GM12801 (cell line): Measurements from ENCODE around the gene TASP1.

ENCODE experiments used
- TF ChIP-seq, protein P1 (sequence below): IDR thresholded peaks from one replicate; pipeline ENCODE4 v1.5.1; 2011; ENCODE audit warnings: control low read depth; ENCODE audit not compliant: insufficient read length; ENCODE audit errors: extremely low read depth

Gene TASP1

DNA sequence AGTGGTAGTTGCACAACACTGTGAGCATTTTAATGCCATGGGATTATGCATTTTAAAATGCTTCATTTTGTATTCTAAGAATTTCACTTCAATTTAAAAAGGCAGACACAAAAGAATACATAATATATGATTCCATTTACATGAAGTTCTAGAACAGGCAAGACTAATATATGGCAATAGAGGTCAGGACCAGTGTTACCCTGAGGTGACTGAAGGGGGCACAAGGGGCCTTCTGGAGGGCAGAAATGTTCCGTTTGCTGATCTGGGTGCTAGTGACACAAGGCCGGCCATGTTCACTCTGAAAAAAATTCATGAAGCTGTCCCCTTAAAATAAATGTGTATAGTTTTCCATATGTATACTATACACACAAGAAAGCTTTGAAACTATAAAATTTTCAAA, 28.5 kb downstream of the TASP1 start:
- TF ChIP-seq, protein P1, sequence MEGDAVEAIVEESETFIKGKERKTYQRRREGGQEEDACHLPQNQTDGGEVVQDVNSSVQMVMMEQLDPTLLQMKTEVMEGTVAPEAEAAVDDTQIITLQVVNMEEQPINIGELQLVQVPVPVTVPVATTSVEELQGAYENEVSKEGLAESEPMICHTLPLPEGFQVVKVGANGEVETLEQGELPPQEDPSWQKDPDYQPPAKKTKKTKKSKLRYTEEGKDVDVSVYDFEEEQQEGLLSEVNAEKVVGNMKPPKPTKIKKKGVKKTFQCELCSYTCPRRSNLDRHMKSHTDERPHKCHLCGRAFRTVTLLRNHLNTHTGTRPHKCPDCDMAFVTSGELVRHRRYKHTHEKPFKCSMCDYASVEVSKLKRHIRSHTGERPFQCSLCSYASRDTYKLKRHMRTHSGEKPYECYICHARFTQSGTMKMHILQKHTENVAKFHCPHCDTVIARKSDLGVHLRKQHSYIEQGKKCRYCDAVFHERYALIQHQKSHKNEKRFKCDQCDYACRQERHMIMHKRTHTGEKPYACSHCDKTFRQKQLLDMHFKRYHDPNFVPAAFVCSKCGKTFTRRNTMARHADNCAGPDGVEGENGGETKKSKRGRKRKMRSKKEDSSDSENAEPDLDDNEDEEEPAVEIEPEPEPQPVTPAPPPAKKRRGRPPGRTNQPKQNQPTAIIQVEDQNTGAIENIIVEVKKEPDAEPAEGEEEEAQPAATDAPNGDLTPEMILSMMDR = no peak

DNA sequence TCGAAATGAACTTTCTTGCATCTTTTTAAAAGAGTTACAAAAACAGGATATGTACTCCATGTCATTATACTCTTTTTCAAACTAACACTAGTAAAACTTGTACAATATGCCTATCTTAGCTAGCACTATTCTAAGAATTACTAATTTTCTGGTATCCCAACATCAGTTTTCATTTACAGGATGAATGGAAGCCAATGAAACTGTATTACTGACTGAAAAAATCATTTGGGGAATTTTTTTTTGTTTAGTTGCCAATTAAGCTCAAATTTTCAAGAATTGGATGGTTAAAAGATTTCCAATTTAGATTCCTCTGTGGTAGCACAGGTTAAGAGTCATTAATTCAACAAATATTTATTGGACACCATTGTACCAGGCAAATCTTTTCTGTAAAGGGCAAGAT, 30.7 kb downstream of the TASP1 start:
- TF ChIP-seq, protein P1 = no peak

DNA sequence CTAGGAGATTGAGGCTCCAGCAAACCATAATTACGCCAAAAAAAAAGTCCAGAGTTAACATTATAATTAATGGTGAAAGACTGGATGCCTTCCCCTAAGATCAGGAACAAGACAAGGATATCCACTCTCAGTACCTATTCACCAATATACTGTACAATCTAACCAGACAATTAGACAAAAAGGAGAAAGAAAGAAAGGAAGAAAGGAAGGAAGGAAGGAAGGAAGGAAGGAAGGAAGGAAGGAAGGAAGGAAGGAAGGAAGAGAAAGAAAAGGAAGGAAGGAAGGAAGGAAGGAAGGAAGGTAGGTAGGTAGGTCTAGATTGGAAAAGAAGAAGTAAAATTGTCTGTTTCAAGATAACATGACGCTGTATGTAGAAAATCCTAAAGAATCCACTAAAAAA, 50.7 kb downstream of the TASP1 start:
- TF ChIP-seq, protein P1 = no peak

DNA sequence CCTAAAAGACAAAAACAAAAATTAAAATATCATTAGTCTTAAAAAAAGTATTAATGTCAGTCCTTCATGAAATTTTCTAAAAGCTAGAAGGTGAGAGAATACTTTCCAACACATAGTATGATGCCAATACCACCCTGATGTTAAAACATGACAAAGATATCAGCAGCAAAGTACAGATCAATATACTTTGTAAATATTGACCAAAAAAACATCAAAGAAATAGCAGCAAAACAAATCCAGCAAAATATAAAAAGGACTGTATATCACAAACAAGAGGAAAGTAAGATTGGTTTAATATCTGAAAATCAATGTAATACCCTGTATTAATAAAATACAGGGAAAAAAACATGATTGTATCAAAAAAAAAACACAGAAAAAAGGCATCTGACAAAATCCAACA, 51.4 kb downstream of the TASP1 start:
- TF ChIP-seq, protein P1 = no peak

DNA sequence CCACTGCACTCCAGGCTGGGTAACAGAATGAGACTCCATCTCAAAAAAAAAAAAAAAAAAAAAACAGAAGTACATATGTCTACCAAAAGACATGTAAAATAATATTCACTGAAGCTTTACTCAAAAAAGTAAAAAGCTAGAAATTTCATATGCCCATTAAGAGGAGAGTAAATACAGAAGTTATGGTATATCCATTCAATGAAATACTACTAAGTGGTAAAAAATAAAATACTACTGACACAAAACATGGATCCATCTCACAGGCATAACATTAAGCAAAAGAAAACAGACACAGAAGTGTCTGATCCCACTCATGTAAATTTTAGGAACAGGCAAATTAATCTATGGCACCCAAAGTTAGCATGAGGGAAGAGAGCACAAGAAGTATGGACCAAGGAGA, 52.6 kb downstream of the TASP1 start:
- TF ChIP-seq, protein P1 = no peak

DNA sequence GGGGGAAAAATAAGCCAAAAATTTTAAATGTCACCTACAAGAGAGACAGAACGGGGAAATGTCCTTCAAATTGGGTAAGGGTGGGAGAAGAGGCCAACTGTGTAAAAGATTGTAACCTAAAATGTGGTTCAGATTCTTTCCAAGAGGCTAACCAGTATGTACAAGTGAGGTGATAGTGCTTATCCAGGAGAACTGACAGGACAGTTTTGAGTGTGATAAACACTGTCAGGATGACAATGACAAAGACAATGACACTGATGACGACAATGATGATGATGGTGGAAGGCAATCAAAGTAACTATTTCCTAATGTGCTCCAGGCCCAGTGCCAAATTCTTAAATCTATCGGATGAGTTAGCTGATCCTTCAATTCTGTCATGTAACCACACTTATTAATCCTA, 57.3 kb downstream of the TASP1 start:
- TF ChIP-seq, protein P1 = no peak

DNA sequence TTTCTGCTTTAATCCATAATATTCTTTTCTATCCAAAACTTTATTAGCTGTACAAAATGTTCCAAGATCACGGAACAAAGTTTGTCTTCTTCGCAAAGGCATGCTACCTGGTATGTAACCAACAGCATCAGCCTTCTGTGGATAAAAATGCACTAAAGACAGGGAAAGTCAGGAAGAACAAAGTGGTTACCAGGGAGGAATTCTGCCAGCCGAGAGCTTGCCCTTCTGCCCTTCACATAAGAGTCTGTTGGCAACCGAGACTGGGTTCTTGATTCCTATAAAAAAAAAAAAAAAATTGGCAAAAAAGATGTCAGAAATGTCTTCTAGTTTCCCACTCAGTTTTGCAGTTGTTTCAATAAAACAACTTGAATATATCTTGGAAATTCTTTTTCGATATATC, 58.0 kb downstream of the TASP1 start:
- TF ChIP-seq, protein P1 = no peak

DNA sequence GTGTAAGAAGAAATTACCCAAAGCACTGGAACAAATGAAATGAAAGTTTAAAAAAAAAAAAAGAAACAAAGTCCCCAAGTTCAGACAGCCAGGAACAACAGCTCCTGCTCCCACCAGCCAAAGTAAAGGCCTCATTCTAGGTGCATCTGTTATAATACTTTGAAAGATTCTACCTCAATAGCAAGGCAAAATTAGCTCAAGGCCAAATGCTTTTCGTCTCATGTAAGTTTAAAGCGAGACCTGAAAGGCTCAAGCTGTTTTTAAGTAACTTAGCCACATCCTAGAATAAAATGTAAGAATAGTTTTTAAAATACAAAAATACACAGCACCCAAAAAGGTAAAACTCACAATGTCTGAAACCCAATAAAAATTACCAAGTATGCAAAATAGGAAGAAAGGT, 64.7 kb downstream of the TASP1 start:
- TF ChIP-seq, protein P1 = no peak
